ENCODE results near the gene S100A1.

S100A1 gene

DNA sequence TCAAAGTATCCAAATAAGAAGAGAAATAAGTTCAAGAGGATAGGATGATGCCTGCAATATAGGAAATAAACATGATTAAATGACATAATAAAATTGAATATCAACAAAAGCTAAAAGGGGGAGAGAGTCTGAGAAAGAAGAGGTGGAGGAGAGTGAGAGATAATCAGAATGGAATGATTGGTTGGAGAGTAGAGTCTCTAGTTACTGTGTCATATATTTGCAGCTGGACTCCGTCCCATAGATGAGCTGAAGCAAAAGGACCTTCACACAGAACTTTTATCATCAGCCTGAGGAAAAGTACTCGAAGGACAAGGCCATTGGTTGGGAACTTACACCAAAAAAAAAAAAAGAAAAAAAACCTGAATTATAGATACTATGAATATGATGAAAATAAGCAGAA, 39.8 kb upstream of the S100A1 start:
- TF ChIP-seq, protein P1, sequence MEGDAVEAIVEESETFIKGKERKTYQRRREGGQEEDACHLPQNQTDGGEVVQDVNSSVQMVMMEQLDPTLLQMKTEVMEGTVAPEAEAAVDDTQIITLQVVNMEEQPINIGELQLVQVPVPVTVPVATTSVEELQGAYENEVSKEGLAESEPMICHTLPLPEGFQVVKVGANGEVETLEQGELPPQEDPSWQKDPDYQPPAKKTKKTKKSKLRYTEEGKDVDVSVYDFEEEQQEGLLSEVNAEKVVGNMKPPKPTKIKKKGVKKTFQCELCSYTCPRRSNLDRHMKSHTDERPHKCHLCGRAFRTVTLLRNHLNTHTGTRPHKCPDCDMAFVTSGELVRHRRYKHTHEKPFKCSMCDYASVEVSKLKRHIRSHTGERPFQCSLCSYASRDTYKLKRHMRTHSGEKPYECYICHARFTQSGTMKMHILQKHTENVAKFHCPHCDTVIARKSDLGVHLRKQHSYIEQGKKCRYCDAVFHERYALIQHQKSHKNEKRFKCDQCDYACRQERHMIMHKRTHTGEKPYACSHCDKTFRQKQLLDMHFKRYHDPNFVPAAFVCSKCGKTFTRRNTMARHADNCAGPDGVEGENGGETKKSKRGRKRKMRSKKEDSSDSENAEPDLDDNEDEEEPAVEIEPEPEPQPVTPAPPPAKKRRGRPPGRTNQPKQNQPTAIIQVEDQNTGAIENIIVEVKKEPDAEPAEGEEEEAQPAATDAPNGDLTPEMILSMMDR (IDR thresholded peaks at IDR 0.05) = no peak

DNA sequence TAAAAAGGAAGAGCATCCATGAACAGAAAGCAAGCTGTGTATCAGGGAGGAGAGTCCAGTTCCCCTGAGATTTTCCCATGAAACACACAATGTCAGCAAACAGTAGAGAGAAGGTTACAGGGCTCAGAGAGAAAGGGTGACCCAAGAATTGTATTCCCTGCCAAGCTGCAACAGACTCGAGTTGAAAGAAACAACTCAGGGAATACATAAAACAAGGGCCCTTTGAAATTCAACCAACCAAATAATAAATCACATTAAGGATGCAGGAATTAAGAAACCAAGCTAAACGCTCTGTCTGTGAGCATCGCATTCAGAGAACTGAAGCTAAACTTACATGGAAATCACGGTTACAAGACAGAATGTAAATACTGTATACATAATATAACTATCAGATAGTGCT, 35.5 kb upstream of the S100A1 start:
- TF ChIP-seq, protein P1 (IDR thresholded peaks at IDR 0.05) = no peak

DNA sequence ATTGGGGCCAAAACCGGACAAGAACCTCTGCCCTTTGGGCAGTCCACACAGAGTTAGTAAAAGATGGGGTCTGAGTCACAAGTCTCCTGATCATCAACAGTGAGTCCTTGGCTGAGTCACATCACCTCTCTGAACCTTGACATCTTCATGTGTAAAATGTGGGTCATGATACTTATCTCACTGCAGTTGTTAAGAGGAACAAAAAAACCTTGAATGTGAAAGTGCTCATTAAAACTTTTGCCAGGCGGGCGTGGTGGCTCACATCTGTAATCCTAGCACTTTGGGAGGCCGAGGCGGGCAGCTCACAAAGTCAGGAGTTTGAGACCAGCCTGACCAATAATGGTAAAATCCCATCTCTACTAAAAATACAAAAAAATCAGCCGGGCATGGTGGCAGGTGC, 31.0 kb upstream of the S100A1 start:
- TF ChIP-seq, protein P1 (IDR thresholded peaks at IDR 0.05) = no peak

DNA sequence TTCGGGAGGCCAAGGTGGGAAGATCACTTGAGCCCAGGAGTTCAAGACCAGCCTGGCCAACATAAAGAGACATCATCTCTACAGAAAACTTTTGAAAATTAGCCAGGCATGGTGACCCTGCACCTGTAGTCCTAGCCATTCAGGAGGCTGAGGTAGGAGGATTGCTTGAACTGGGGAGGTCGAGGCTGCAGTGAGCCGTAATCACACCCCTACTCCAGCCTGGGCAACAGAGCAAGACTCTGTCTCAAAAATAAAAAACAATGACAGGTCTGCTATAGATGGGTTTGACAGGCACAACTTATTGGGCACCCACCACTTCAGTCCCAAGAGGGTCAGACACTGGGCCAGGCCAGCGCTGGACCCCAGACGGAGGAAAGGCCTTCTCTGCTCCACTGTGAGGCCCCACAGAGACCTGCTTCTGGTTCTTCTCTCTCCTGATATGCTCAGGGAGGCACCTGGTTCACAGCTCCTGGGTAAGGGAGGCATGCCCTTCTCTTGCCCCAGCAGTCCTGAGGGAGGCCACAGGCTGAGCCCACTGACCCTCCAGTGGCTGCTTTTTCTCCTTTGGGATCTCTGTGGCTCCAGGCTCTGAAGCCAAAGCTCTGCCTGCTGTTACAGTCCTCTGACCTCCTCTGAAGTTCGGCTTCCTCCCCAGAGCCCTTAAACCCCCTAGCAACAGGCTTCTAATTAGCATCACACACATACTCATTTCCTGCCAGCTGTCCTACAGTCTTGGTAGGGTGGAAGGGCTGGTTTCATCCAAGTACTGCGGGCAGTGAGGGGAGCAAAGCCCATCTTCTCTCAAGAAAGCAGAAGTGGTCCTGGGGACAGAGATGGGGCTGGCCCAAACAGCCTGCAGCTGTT, 29.7 kb upstream of the S100A1 start:
- TF ChIP-seq, protein P1 (IDR thresholded peaks at IDR 0.05) = no peak

DNA sequence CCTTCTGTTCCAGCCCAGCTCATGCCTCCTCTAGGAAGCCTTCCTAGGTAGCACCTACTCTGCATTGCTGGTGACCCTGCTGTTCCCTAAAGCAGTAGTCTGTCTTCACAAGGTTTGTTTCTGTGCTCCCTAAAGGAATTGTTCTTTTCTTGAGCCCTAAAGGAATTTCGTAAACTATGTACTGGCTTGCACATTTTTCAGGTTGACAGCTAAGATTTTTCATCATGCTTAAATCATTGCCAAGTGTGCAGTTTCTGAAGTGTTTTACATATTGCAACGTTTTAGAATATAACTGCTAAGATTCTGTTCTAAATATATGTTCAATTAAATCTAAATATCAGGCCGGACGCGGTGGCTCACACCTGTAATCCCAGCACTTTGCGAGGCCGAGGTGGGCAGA, 28.4 kb upstream of the S100A1 start:
- TF ChIP-seq, protein P1 (IDR thresholded peaks at IDR 0.05) = no peak

DNA sequence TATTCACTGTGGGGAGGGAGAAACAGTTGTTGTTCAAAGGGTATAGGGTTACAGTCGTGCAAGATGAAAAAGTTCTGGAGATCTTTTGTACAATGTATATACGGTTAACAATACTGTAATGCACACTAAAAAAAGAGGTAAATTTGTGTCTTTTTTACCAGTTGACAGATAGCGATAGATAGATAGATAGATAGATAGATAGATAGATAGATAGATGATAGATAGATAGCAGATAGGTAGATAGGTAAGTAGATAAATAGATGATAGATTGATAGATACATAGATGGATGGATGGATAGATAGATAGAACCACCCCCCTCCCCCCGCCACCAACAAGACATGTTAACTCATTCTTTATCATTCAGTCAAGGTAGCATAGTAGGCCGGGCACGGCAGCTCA, 25.5 kb upstream of the S100A1 start:
- TF ChIP-seq, protein P1 (IDR thresholded peaks at IDR 0.05) = no peak

DNA sequence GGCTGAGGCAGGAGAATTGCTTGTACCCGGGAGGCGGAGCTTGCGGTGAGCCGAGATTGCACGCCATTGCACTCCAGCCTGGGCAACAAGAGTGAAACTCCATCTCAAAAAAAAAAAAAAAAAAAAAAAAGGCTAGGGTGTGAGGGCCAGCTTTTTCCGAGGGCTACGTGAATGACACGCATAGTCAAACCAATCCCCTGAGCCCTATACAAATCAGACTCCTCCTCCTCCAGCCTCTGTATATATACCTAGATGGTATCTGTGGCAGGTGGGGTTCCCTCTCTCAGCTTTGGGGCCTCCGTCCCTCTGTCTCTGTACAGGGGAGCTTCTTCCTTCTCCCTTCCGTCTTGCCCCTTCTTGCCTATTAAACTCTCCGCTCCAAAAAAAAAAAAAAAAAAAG, 22.0 kb upstream of the S100A1 start:
- TF ChIP-seq, protein P1 (IDR thresholded peaks at IDR 0.05) = no peak
